GM12891 (cell line): ENCODE measurements around the gene APLF.

Experiments used
- DNase-seq: peaks from one replicate; pipeline ENCODE4 v3.0.0; 2011; ENCODE audit warnings: low spot score; ENCODE audit not compliant: insufficient read length
- FAIRE-seq: peaks from 2 replicates; lab custom pipeline; 2011; peaks lifted over from hg19 to GRCh38; lab: Jason Lieb, UNC
- PAX5 ChIP-seq: IDR thresholded peaks from 2 replicates; pipeline ENCODE4 v1.6.1; 2011; ENCODE audit warnings: low read length, moderate library complexity, mild to moderate bottlenecking; ENCODE audit not compliant: insufficient read depth, severe bottlenecking
- POLR2A ChIP-seq: IDR thresholded peaks from 2 replicates; pipeline ENCODE4 v1.6.1; 2011; ENCODE audit warnings: low read depth, low read length, control low read depth
- POLR2AphosphoS5 ChIP-seq: IDR thresholded peaks from 2 replicates; pipeline ENCODE4 v1.6.1; 2011; ENCODE audit warnings: low read depth, low read length, control low read depth
- POU2F2 ChIP-seq: IDR thresholded peaks from 2 replicates; pipeline ENCODE4 v1.6.1; 2011; ENCODE audit warnings: low read depth, mild to moderate bottlenecking, control low read depth, low read length, moderate library complexity
- SPI1 ChIP-seq: IDR thresholded peaks from 2 replicates; pipeline ENCODE4 v1.6.1; 2011; ENCODE audit warnings: low read depth, low read length, control low read depth
- TAF1 ChIP-seq: IDR thresholded peaks from 2 replicates; pipeline ENCODE4 v1.6.1; 2011; ENCODE audit warnings: low read depth, low read length, control low read depth

Gene APLF

DNA sequence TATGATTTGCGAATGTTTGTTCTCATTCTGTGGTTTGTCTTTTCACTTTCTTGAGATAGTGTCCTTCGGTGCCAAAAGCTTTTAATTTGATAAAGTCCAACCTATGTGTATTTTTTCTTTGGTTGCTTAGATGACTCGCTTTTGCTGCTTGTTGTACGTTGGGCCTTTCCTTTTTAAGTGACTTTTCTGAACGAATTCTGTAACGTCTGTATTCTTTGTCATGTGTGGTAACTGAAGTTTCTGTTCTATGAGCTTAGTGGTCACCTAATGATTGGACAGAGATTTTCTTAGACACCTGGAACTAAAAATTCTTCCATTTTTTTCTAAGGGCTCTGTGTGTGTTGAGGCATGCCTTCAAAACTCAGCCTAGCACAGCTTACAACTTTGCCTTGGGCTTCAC is 156.4 kb downstream of the APLF start:
- DNase-seq (no peak), FAIRE-seq (no peak)
- no peak for TF ChIP-seq POLR2AphosphoS5
- no peak for TF ChIP-seq TAF1
- TF ChIP-seq POLR2A = no peak
- no peak for TF ChIP-seq PAX5
- no peak for TF ChIP-seq POU2F2

DNA sequence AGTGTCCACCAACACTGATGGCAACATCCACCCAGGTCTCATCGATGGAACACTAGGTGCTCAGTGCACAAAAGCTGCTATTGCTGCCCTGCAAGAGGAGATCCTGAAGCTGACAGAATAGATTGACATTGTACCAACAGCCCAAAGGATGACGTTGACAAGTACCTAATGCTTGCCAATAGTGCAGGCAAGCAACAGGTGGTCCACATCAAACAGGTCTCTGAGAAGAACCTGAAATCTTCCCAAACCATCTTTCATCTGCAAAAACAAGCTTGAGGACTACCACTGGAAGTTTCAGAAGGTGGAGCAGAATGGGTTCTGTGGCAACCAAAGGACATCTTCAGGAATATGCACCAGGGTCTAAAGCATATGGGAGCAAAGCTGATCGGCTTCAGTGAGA is 160.2 kb downstream of the APLF start:
- TF ChIP-seq POLR2AphosphoS5 (no peak), POLR2A (no peak), SPI1 (no peak), PAX5 (no peak), TAF1 (no peak), POU2F2 (no peak)
- no peak for DNase-seq
- no peak for FAIRE-seq
